GM23338 (cell line): ENCODE results near the gene TRPM2. TPM values are rescaled to one million over a fixed set of nuclear protein-coding genes. Genes with fewer than 3 reads are reported as not detected.

Experiments used
- ATAC-seq: fragments of 200-7000 bp; cut with Tn5 transposase; 3 replicates; pipeline ENCODE4 v1.9.1; 2020
- DNase-seq: peaks from one replicate; pipeline ENCODE4 v3.0.0-alpha.2; 2015; ENCODE audit warnings: low spot score
- H2AFZ ChIP-seq: fragments of 200-600 bp; sonication (generic); 2 replicates; pipeline ENCODE4 v1.8.0; 2016; ENCODE audit warnings: antibody characterized with exemption, mild to moderate bottlenecking, moderate library complexity
- H3F3A ChIP-seq: fragments of 200-600 bp; sonication (generic); replicated peaks from 2 replicates; pipeline ENCODE4 v1.8.0; 2017; ENCODE audit warnings: antibody characterized with exemption, mixed run types, low read depth
- H3K27ac ChIP-seq: fragments of 200-600 bp; sonication (generic); 2 replicates; pipeline ENCODE4 v1.6.1; 2016; ENCODE audit warnings: low read depth
- H3K27me3 ChIP-seq: fragments of 200-600 bp; sonication (generic); 2 replicates; pipeline ENCODE4 v1.8.0; 2016; ENCODE audit warnings: mild to moderate bottlenecking, mixed run types, moderate library complexity; ENCODE audit not compliant: insufficient read depth
- H3K36me3 ChIP-seq: fragments of 200-600 bp; sonication (generic); 2 replicates; pipeline ENCODE4 v1.8.0; 2016; ENCODE audit warnings: mild to moderate bottlenecking; ENCODE audit not compliant: insufficient read depth
- H3K4me1 ChIP-seq: fragments of 200-600 bp; sonication (generic); 2 replicates; pipeline ENCODE4 v1.8.0; 2016; ENCODE audit warnings: mild to moderate bottlenecking, moderate library complexity; ENCODE audit not compliant: insufficient read depth
- H3K4me2 ChIP-seq: fragments of 200-600 bp; sonication (generic); 2 replicates; pipeline ENCODE4 v1.7.1; 2017; ENCODE audit warnings: mixed run types
- H3K4me3 ChIP-seq: fragments of 200-600 bp; sonication (generic); 2 replicates; pipeline ENCODE4 v1.6.1; 2016; ENCODE audit warnings: mixed run types
- H3K79me2 ChIP-seq: fragments of 200-600 bp; sonication (generic); replicated peaks from 2 replicates; pipeline ENCODE4 v1.8.0; 2017; ENCODE audit warnings: mild to moderate bottlenecking; ENCODE audit not compliant: insufficient read depth
- H3K9me2 ChIP-seq: fragments of 200-600 bp; sonication (generic); 2 replicates; pipeline ENCODE4 v1.8.0; 2017; ENCODE audit not compliant: insufficient read depth
- H4K20me1 ChIP-seq: fragments of 200-600 bp; sonication (generic); replicated peaks from 2 replicates; pipeline ENCODE4 v1.8.0; 2017; ENCODE audit warnings: mild to moderate bottlenecking; ENCODE audit not compliant: insufficient read depth
- H3K27ac Mint-ChIP-seq: 2 replicates; pipeline ENCODE4 v1.8.0; 2020; ENCODE audit warnings: inconsistent platforms, mild to moderate bottlenecking, moderate library complexity, mixed read lengths
- H3K27me3 Mint-ChIP-seq: 3 replicates; pipeline ENCODE4 v1.8.0; 2022; ENCODE audit warnings: low read depth, mild to moderate bottlenecking, moderate library complexity, mixed read lengths, inconsistent platforms; ENCODE audit not compliant: insufficient read depth, poor library complexity
- H3K36me3 Mint-ChIP-seq: 3 replicates; pipeline ENCODE4 v1.8.0; 2021; ENCODE audit warnings: low read depth, mild to moderate bottlenecking, inconsistent platforms, moderate library complexity, mixed read lengths
- H3K4me1 Mint-ChIP-seq: 3 replicates; pipeline ENCODE4 v1.8.0; 2020; ENCODE audit warnings: mild to moderate bottlenecking, inconsistent platforms, mixed read lengths
- H3K4me3 Mint-ChIP-seq: 3 replicates; pipeline ENCODE4 v1.8.0; 2021; ENCODE audit warnings: moderate library complexity, mild to moderate bottlenecking, inconsistent platforms, mixed read lengths
- H3K9me3 Mint-ChIP-seq: 3 replicates; pipeline ENCODE4 v1.8.0; 2020; ENCODE audit warnings: moderate library complexity, mild to moderate bottlenecking, inconsistent platforms, mixed read lengths
- CREB1 ChIP-seq: fragments of 250-450 bp; sonication (Bioruptor Pico); IDR thresholded peaks from 2 replicates; pipeline ENCODE4 v1.5.0; 2020; ENCODE audit warnings: low read depth, mild to moderate bottlenecking, moderate library complexity
- EZH2 ChIP-seq: fragments of 200-600 bp; sonication (generic); IDR thresholded peaks from one replicate; pipeline ENCODE4 v1.8.0; 2017; ENCODE audit warnings: antibody characterized with exemption, mild to moderate bottlenecking, low read depth; ENCODE audit not compliant: unreplicated experiment
- EZH2phosphoT487 ChIP-seq: fragments of 200-600 bp; sonication (generic); IDR thresholded peaks from one replicate; pipeline ENCODE4 v1.8.1; 2018; ENCODE audit warnings: antibody characterized with exemption; ENCODE audit not compliant: unreplicated experiment
- JUNB ChIP-seq: IDR thresholded peaks from one replicate; pipeline ENCODE4 v1.6.1; 2016; ENCODE audit warnings: antibody characterized with exemption; ENCODE audit not compliant: unreplicated experiment
- NANOG ChIP-seq: IDR thresholded peaks from 2 replicates; pipeline ENCODE4 v1.6.1; 2016; ENCODE audit warnings: antibody characterized with exemption, borderline replicate concordance
- STAT1 ChIP-seq: IDR thresholded peaks from one replicate; pipeline ENCODE4 v1.6.1; 2016; ENCODE audit warnings: antibody characterized with exemption; ENCODE audit not compliant: unreplicated experiment
- ZNF114 ChIP-seq: fragments of 250-450 bp; sonication (Bioruptor Pico); IDR thresholded peaks from 2 replicates; pipeline ENCODE4 v1.5.0; 2020; ENCODE audit warnings: mild to moderate bottlenecking, moderate library complexity
- ZNF331 ChIP-seq: fragments of 250-450 bp; sonication (Bioruptor Pico); IDR thresholded peaks from 2 replicates; pipeline ENCODE4 v1.5.0; 2020; ENCODE audit warnings: low read depth, mild to moderate bottlenecking, moderate library complexity
- polyA plus RNA-seq: library from polyadenylated mRNA; unstranded; fragments of >200 nt; fragmentation: Nextera tagmentation; extraction: Ambion mirVana; gene quantifications from 2 replicates; pipeline ENCODE4 v1.2.1, GENCODE V29; 2016
- total RNA-seq: library from RNA; depleted of rRNA; stranded (reverse); fragments of >200 nt; shearing (Covaris generic); gene quantifications from 2 replicates; pipeline ENCODE4 v1.2.3, GENCODE V29; 2014
- TF ChIP-seq, protein P1 (sequence below), 2 experiments: fragments of 200-600 bp in 1 of 2; sonication (generic) in 1 of 2; conservative IDR thresholded peaks; 2 replicates each; pipeline versions ENCODE4 v1.5.1 to v1.6.1; 2016 to 2017; ENCODE audit warnings: antibody characterized with exemption in 2 of 2, low read depth in 2 of 2, mild to moderate bottlenecking in 2 of 2, moderate library complexity in 1 of 2
- TF ChIP-seq, protein P2 (sequence below): IDR thresholded peaks from 2 replicates; pipeline ENCODE4 v1.6.1; 2016; ENCODE audit warnings: antibody characterized with exemption
- TF ChIP-seq, protein P3 (sequence below): IDR thresholded peaks from one replicate; pipeline ENCODE4 v1.6.1; 2018; ENCODE audit warnings: antibody characterized with exemption; ENCODE audit not compliant: unreplicated experiment

The TRPM2 gene
- total and polyA plus RNA-seq, 2 experiments from 2014 or later, result 0.53 to 0.83 TPM

- no peak for TF ChIP-seq NANOG
- TF ChIP-seq, protein P1, sequence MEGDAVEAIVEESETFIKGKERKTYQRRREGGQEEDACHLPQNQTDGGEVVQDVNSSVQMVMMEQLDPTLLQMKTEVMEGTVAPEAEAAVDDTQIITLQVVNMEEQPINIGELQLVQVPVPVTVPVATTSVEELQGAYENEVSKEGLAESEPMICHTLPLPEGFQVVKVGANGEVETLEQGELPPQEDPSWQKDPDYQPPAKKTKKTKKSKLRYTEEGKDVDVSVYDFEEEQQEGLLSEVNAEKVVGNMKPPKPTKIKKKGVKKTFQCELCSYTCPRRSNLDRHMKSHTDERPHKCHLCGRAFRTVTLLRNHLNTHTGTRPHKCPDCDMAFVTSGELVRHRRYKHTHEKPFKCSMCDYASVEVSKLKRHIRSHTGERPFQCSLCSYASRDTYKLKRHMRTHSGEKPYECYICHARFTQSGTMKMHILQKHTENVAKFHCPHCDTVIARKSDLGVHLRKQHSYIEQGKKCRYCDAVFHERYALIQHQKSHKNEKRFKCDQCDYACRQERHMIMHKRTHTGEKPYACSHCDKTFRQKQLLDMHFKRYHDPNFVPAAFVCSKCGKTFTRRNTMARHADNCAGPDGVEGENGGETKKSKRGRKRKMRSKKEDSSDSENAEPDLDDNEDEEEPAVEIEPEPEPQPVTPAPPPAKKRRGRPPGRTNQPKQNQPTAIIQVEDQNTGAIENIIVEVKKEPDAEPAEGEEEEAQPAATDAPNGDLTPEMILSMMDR (conservative IDR thresholded peaks at IDR 0.05; ENCODE audit: low read depth in 2 of 2), result no peak
Measured at GRCh38 chr21:44402323-44403105, 49.1 kb downstream of the TRPM2 start (continued).

- H3K27me3 Mint-ChIP-seq, result peaks cover 4% of the 10 kb centered on the region
- ATAC-seq, result no peak
- H3K27ac ChIP-seq, result no peak overlapping the region
- no peak overlapping the region for H3K4me3 Mint-ChIP-seq
- H4K20me1 ChIP-seq, result no peaks in the 10 kb centered on the region
- H3K36me3 ChIP-seq, result no peaks in the 10 kb centered on the region
- no peak overlapping the region for H3K27ac Mint-ChIP-seq
- H3K4me3 ChIP-seq, result no peak overlapping the region
- DNase-seq, result no peak
- peaks cover 22% of the 10 kb centered on the region for H3K9me3 Mint-ChIP-seq
- H3F3A ChIP-seq, result peaks cover 12% of the 10 kb centered on the region
- H3K4me1 ChIP-seq, result no peaks in the 10 kb centered on the region
- no peak overlapping the region for H2AFZ ChIP-seq
- H3K36me3 Mint-ChIP-seq, result peaks cover 15% of the 10 kb centered on the region; the same call in 2 of the 3 replicates
- H3K9me2 ChIP-seq, result 0 out of 2 replicates have a peak, but pooled peaks cover 6% of the 10 kb centered on the region
- H3K79me2 ChIP-seq, result no peaks in the 10 kb centered on the region
- no peak overlapping the region for H3K4me2 ChIP-seq
- H3K27me3 ChIP-seq, result no peaks in the 10 kb centered on the region
- H3K4me1 Mint-ChIP-seq, result no peaks in the 10 kb centered on the region
- TF ChIP-seq EZH2 (no peak), JUNB (no peak), ZNF114 (CRISPR knock-in tag) (no peak), ZNF331 (CRISPR knock-in tag) (no peak), STAT1 (no peak), EZH2phosphoT487 (no peak), CREB1 (CRISPR knock-in tag) (no peak)
- TF ChIP-seq, protein P2, sequence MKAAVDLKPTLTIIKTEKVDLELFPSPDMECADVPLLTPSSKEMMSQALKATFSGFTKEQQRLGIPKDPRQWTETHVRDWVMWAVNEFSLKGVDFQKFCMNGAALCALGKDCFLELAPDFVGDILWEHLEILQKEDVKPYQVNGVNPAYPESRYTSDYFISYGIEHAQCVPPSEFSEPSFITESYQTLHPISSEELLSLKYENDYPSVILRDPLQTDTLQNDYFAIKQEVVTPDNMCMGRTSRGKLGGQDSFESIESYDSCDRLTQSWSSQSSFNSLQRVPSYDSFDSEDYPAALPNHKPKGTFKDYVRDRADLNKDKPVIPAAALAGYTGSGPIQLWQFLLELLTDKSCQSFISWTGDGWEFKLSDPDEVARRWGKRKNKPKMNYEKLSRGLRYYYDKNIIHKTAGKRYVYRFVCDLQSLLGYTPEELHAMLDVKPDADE, result no peak
- TF ChIP-seq, protein P3, sequence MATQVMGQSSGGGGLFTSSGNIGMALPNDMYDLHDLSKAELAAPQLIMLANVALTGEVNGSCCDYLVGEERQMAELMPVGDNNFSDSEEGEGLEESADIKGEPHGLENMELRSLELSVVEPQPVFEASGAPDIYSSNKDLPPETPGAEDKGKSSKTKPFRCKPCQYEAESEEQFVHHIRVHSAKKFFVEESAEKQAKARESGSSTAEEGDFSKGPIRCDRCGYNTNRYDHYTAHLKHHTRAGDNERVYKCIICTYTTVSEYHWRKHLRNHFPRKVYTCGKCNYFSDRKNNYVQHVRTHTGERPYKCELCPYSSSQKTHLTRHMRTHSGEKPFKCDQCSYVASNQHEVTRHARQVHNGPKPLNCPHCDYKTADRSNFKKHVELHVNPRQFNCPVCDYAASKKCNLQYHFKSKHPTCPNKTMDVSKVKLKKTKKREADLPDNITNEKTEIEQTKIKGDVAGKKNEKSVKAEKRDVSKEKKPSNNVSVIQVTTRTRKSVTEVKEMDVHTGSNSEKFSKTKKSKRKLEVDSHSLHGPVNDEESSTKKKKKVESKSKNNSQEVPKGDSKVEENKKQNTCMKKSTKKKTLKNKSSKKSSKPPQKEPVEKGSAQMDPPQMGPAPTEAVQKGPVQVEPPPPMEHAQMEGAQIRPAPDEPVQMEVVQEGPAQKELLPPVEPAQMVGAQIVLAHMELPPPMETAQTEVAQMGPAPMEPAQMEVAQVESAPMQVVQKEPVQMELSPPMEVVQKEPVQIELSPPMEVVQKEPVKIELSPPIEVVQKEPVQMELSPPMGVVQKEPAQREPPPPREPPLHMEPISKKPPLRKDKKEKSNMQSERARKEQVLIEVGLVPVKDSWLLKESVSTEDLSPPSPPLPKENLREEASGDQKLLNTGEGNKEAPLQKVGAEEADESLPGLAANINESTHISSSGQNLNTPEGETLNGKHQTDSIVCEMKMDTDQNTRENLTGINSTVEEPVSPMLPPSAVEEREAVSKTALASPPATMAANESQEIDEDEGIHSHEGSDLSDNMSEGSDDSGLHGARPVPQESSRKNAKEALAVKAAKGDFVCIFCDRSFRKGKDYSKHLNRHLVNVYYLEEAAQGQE, result no peak
- TF ChIP-seq, protein P1 (conservative IDR thresholded peaks at IDR 0.05; ENCODE audit: low read depth in 2 of 2), result no peak
Measured at GRCh38 chr21:44403106-44404020, 49.9 kb downstream of the TRPM2 start.
